ENCODE measurements around the gene KNL1.
"Not testable (repeated sequence)": the region's sequence is repeated elsewhere in the genome, so short reads cannot be mapped to it uniquely, and the experiment has no call there.

Gene KNL1

GRCh38 chr15:40650479-40650878, 56.4 kb downstream of the KNL1 start:
- no peak for DNase-seq (ENCODE audit: low read depth in 4 of 4, low spot score in 1 of 4)

- no peak for DNase-seq (ENCODE audit: low read depth in 4 of 4, low spot score in 1 of 4)
Observed at GRCh38 chr15:40660686-40661085, 66.6 kb downstream of the KNL1 start.

GRCh38 chr15:40664909-40665308, 70.9 kb downstream of the KNL1 start:
- DNase-seq (ENCODE audit: low read depth in 4 of 4, low spot score in 1 of 4): no peak

GRCh38 chr15:40676290-40676689, 82.2 kb downstream of the KNL1 start:
- DNase-seq (ENCODE audit: low read depth in 4 of 4, low spot score in 1 of 4): not testable (repeated sequence)

- DNase-seq (ENCODE audit: low read depth in 4 of 4, low spot score in 1 of 4): not testable (repeated sequence)
Observed at GRCh38 chr15:40676906-40677305, 82.9 kb downstream of the KNL1 start.

- no peak for DNase-seq (ENCODE audit: low read depth in 4 of 4, low spot score in 1 of 4)
Observed at GRCh38 chr15:40680151-40680550, 86.1 kb downstream of the KNL1 start.

GRCh38 chr15:40680959-40681358, 86.9 kb downstream of the KNL1 start:
- not testable (repeated sequence) for DNase-seq (ENCODE audit: low read depth in 4 of 4, low spot score in 1 of 4)

- no peak for DNase-seq (ENCODE audit: low read depth in 4 of 4, low spot score in 1 of 4)
Observed at GRCh38 chr15:40684381-40684780, 90.3 kb downstream of the KNL1 start.

GRCh38 chr15:40685376-40685775, 91.3 kb downstream of the KNL1 start:
- no peak for DNase-seq (ENCODE audit: low read depth in 4 of 4, low spot score in 1 of 4)

- no peak for DNase-seq (ENCODE audit: low read depth in 4 of 4, low spot score in 1 of 4)
Observed at GRCh38 chr15:40688932-40689799, 95.1 kb downstream of the KNL1 start.

- DNase-seq (ENCODE audit: low read depth in 4 of 4, low spot score in 1 of 4): no peak
Observed at GRCh38 chr15:40691737-40692136, 97.7 kb downstream of the KNL1 start.

- no peak for DNase-seq (ENCODE audit: low read depth in 4 of 4, low spot score in 1 of 4)
Observed at GRCh38 chr15:40693904-40694687, 100.0 kb downstream of the KNL1 start.

- DNase-seq (ENCODE audit: low read depth in 4 of 4, low spot score in 1 of 4): peak; percentile 78 to 90 (median 86)
Observed at GRCh38 chr15:40694688-40695468, 100.8 kb downstream of the KNL1 start, which contains the start of gene RAD51. Gene RAD51 (plus strand): TSS chr15:40695174. CDS start chr15:40698759, 3,585 bp downstream.

- no peak for DNase-seq (ENCODE audit: low read depth in 4 of 4, low spot score in 1 of 4)
Observed at GRCh38 chr15:40695469-40695890, 101.4 kb downstream of the KNL1 start.

GRCh38 chr15:40696228-40696627, 102.2 kb downstream of the KNL1 start:
- DNase-seq (ENCODE audit: low read depth in 4 of 4, low spot score in 1 of 4): no peak

GRCh38 chr15:40697916-40698315, 103.9 kb downstream of the KNL1 start:
- DNase-seq (ENCODE audit: low read depth in 4 of 4, low spot score in 1 of 4): no peak

GRCh38 chr15:40702077-40702476, 108.0 kb downstream of the KNL1 start:
- DNase-seq (ENCODE audit: low read depth in 4 of 4, low spot score in 1 of 4): no peak

GRCh38 chr15:40706121-40706520, 112.1 kb downstream of the KNL1 start:
- DNase-seq (ENCODE audit: low read depth in 4 of 4, low spot score in 1 of 4): no peak
